SK-N-SH treated with all-trans-retinoic acid at 6 μM for 48 hours (cell line): ENCODE results near the gene DIAPH1.

Experiments used
- BACH2 ChIP-seq: fragments of 250-450 bp; sonication (Bioruptor Pico); IDR thresholded peaks from 2 replicates; pipeline ENCODE4 v1.9.0; 2021; ENCODE audit warnings: mild to moderate bottlenecking, borderline replicate concordance
- CREB5 ChIP-seq: fragments of 250-450 bp; sonication (Bioruptor Pico); IDR thresholded peaks from 2 replicates; pipeline ENCODE4 v1.5.1; 2020; ENCODE audit warnings: low read depth, mild to moderate bottlenecking, moderate library complexity
- GLIS3 ChIP-seq: fragments of 250-450 bp; sonication (Bioruptor Pico); IDR thresholded peaks from 2 replicates; pipeline ENCODE4 v1.5.0; 2020; ENCODE audit warnings: mild to moderate bottlenecking, moderate library complexity
- PATZ1 ChIP-seq: fragments of 250-450 bp; sonication (Bioruptor Pico); IDR thresholded peaks from 2 replicates; pipeline ENCODE4 v1.8.0; 2020; ENCODE audit warnings: mild to moderate bottlenecking, moderate library complexity, borderline replicate concordance
- PPARA ChIP-seq: fragments of 250-450 bp; sonication (Bioruptor Pico); IDR thresholded peaks from 2 replicates; pipeline ENCODE4 v1.5.0; 2020; ENCODE audit warnings: mild to moderate bottlenecking, borderline replicate concordance
- SNAI2 ChIP-seq: fragments of 250-450 bp; sonication (Bioruptor Pico); IDR thresholded peaks from 2 replicates; pipeline ENCODE4 v1.5.0; 2020; ENCODE audit warnings: mild to moderate bottlenecking, moderate library complexity
- TCF4 ChIP-seq: fragments of 250-450 bp; sonication (Bioruptor Pico); IDR thresholded peaks from 2 replicates; pipeline ENCODE4 v1.8.0; 2021; ENCODE audit warnings: mild to moderate bottlenecking, moderate library complexity, borderline replicate concordance
- ZFP3 ChIP-seq: fragments of 250-450 bp; sonication (Bioruptor Pico); IDR thresholded peaks from 2 replicates; pipeline ENCODE4 v1.5.0; 2020; ENCODE audit warnings: mild to moderate bottlenecking, moderate library complexity

GRCh38 chr5:141635646-141636045 lies 16.8 kb upstream of the DIAPH1 start:
- TF ChIP-seq GLIS3 (no peak), CREB5 (CRISPR knock-in tag) (no peak), ZFP3 (no peak), SNAI2 (CRISPR knock-in tag) (no peak), PATZ1 (CRISPR knock-in tag) (no peak), TCF4 (CRISPR knock-in tag) (no peak), PPARA (CRISPR knock-in tag) (no peak), BACH2 (CRISPR knock-in tag) (no peak)
